Measurements from ENCODE around the gene MSLN. TPM values are rescaled to one million over a fixed set of nuclear protein-coding genes. Genes with fewer than 3 reads are reported as not detected.

MSLN gene
- total and polyA plus RNA-seq, 9 of the 15 experiments (the other 6 are each of a cell fraction or from before 2014, with no cell fraction given): not detected

GRCh38 chr16:807347-808084 is 47.0 kb downstream of the MSLN start:
- BruUV-seq (replicated peaks): TSS peak; percentile 85
- FAIRE-seq (peak; percentile 99), DNase-seq (ENCODE audit: extremely low read depth in 1 of 4, low spot score in 3 of 4) (peak; percentile 94 to 98 (median 96)), ATAC-seq (peak; percentile 98)
- peaks cover 2% of the 10 kb centered on the region; the same call in 1 of the 2 replicates for H4K20me1 ChIP-seq (replicated peaks; ENCODE audit: control insufficient read depth, insufficient read depth, low read length)
- CTCF ChIA-PET (ENCODE audit: low intra/inter-chr PET ratio): interaction anchor here (0.5 kb wide), 1 partner anchor 241 kb away, joined by 3 read pairs; no protein-coding TSS in a partner anchor
- H3K79me2 ChIP-seq (ENCODE audit: control insufficient read depth, insufficient read depth, low read length): peaks cover 6% of the 10 kb centered on the region; the same call in 2 of the 3 replicates
- H3K9me1 ChIP-seq (ENCODE audit: control insufficient read depth, insufficient read depth, low read length): no peaks in the 10 kb centered on the region
- no peaks in the 10 kb centered on the region for H3K36me3 ChIP-seq (ENCODE audit: control insufficient read depth, insufficient read depth, low read length)
- peaks cover 7 to 19% of the 10 kb centered on the region in 2 experiments; a peak in 4 of 5 replicates for H3K27me3 ChIP-seq (ENCODE audit: control insufficient read depth in 2 of 2, insufficient read depth in 2 of 2, low read length in 2 of 2)
- H3K4me3 ChIP-seq: peak overlapping the region; percentile 98
- H3K27ac ChIP-seq (ENCODE audit: extremely low read depth, low read depth, low read length): peak overlapping the region; percentile 95
- H3K9ac ChIP-seq (ENCODE audit: insufficient read depth in 1 of 2, low read depth in 2 of 2, low read length in 2 of 2): peak overlapping the region; percentile 94 to 97
- peaks cover 4 to 65% of the 10 kb centered on the region in 2 experiments; a peak in 4 of 5 replicates for H3K4me1 ChIP-seq (replicated peaks in 1 of 2; ENCODE audit: control insufficient read depth in 2 of 2, insufficient read depth in 2 of 2, low read length in 2 of 2)
- H2AFZ ChIP-seq (ENCODE audit: low read depth, low read length): peak overlapping the region; percentile 100
- H3K4me2 ChIP-seq (ENCODE audit: insufficient read depth, low read length): peak overlapping the region; percentile 96
- under 1% methylated on average over 65 of the region's 80 CpGs for WGBS (ENCODE audit: insufficient coverage, low coverage, missing lambda C conversion rate)
- intact Hi-C loops (cut with micrococcal nuclease): loop anchor here (5.0 kb wide), 1 partner anchor 95 kb away; no protein-coding TSS in a partner anchor
- H3K9me3 ChIP-seq (replicated peaks; ENCODE audit: control insufficient read depth, insufficient read depth, low read depth, low read length): no peaks in the 10 kb centered on the region
- in situ Hi-C loops (cut with MboI): no loop called here
- POLR2A ChIA-PET: interaction anchor here (0.8 to 1.1 kb wide), 4 partner anchors 86 to 95 kb away, joined by 3 to 5 read pairs (median 3); partner anchors contain the start of gene ANTKMT
- TF ChIP-seq CBX2 (IDR thresholded peaks at IDR 0.05; ENCODE audit: insufficient read depth, low read length, poor library complexity, severe bottlenecking) (no peak), ZNF175 (CRISPR knock-in tag; IDR thresholded peaks at IDR 0.05; ENCODE audit: low read depth) (peak; percentile 83; the same call in 1 of the 2 replicates), ATF2 (CRISPR knock-in tag; IDR thresholded peaks at IDR 0.05) (peak; percentile 86), RNF2 (IDR thresholded peaks at IDR 0.05) (no peak; the same call in 1 of the 2 replicates), POLR2G (IDR thresholded peaks at IDR 0.05; ENCODE audit: low read depth, low read length) (peak; percentile 97), NEUROD1 (IDR thresholded peaks at IDR 0.05; ENCODE audit: borderline replicate concordance, low read depth, low read length, partially characterized antibody) (peak; percentile 10), HMGXB4 (CRISPR knock-in tag; IDR thresholded peaks at IDR 0.05) (peak; percentile 83; the same call in 1 of the 2 replicates)
